ENCODE results near the gene KRT34.
A peak's percentile ranks its signal among the peaks of the same experiment; 100 is the strongest.

The KRT34 gene

DNA sequence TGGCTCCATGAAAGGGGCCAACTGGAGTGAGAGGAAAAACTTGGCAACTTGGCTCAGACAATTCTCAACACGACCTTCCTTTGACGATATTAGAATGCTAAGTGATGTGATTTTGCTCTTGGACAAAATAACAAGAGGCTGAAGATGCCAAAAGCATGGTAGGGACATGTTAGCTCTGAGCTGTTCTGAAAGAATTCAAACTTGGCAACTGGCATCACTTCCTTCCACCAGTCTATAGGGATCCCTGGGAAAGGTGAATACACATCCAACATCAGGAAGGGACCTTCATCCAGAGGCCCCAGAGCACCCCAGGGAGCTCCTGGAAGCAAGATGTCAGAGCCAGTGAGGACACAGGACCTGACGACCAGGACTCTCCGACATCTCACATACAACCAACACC, 38.0 kb upstream of the KRT34 start:
- TF ChIP-seq, protein P1, sequence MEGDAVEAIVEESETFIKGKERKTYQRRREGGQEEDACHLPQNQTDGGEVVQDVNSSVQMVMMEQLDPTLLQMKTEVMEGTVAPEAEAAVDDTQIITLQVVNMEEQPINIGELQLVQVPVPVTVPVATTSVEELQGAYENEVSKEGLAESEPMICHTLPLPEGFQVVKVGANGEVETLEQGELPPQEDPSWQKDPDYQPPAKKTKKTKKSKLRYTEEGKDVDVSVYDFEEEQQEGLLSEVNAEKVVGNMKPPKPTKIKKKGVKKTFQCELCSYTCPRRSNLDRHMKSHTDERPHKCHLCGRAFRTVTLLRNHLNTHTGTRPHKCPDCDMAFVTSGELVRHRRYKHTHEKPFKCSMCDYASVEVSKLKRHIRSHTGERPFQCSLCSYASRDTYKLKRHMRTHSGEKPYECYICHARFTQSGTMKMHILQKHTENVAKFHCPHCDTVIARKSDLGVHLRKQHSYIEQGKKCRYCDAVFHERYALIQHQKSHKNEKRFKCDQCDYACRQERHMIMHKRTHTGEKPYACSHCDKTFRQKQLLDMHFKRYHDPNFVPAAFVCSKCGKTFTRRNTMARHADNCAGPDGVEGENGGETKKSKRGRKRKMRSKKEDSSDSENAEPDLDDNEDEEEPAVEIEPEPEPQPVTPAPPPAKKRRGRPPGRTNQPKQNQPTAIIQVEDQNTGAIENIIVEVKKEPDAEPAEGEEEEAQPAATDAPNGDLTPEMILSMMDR (IDR thresholded peaks at IDR 0.05; ENCODE audit: low read depth, low read length) = no peak
- DNase-seq (ENCODE audit: low read depth, low spot score) = no peak
- in situ Hi-C loops (cut with HindIII; ENCODE audit: low sequenced_read_pairs) = no loop called here
- no peak overlapping the region for H3K4me3 ChIP-seq (ENCODE audit: low read depth, low read length)

DNA sequence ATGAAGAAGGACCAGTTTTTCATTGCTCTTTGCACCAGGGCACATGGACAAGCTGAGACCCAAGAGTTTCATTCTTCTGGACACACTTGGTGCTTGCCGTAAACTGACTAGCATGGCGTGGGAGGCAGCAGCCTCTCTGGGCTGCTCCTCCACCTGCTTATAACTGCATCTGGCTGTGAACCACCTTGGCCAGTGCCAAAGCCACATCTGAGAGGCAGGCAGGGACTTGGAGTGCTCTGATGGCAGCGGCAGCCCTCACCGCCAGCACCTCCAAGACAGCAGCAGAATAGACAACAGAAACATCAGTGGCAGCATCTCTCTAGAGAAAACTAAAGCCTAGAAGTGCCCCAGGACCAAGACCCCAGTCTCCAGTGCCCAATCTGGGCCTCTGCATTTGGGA, 37.6 kb upstream of the KRT34 start:
- no peak for DNase-seq (ENCODE audit: low read depth, low spot score)
- TF ChIP-seq, protein P1 (IDR thresholded peaks at IDR 0.05; ENCODE audit: low read depth, low read length) = no peak
- H3K4me3 ChIP-seq (ENCODE audit: low read depth, low read length) = no peak overlapping the region
- in situ Hi-C loops (cut with HindIII; ENCODE audit: low sequenced_read_pairs) = no loop called here

DNA sequence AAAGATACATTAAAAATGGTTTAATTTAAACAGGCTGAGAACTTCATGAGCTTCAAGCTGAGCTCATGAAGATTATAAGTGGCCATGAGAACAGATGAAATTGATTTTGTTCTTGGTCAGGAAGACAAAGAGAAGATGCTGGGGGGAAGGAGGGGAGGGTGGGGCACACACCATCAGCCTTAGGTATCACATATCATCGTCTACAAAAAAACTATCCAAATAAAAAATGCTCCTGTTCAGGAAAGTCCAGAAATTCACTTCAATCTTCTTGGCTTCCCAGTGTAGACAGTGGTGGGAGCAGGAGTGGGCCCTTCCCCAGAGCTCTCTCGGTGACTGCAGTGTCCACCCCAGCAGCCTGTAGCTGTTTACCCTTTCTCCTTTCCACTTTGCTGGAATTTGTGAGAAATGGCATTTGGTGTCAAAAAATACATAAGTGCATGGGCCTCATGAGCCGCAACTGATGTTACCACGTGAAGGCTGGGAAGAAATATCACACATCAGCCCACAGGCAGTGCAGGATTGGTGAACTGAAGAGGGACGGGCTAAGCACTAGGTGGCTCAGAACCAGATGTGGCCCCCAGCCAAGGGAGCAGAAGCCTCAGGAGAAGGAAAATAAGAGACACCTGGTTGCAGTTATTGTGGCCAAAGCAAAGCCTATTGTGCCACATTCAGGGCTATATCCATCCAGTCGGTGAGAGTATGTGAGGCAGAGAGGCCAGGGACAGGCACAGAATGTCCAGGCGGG, 36.2 kb upstream of the KRT34 start:
- H3K4me3 ChIP-seq (ENCODE audit: low read depth, low read length) = no peak overlapping the region
- in situ Hi-C loops (cut with HindIII; ENCODE audit: low sequenced_read_pairs) = no loop called here
- TF ChIP-seq, protein P1 (IDR thresholded peaks at IDR 0.05; ENCODE audit: low read depth, low read length) = no peak
- no peak for DNase-seq (ENCODE audit: low read depth, low spot score)

DNA sequence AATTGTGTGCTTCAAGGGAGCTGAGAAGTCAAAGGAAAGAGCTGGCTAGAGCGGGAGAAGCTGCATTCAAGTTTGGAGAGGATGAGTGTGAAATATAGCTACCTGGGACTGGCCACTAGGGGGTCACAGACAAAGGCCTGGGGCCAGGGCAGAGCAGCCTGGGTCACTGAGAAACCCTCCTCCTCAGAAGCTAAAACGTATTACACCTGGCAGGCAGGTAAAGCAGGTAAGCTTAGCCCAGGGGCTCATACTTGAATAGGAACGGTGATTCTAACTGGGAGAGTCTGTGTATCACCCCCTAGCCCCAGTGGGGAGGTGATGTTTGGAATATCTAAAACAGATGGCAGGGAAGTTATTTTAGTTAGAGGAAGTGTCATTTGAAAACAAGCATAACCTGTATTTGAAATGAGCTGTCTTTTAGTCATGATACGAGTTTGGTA, 35.5 kb upstream of the KRT34 start:
- DNase-seq (ENCODE audit: low read depth, low spot score) = no peak
- TF ChIP-seq, protein P1 (IDR thresholded peaks at IDR 0.05; ENCODE audit: low read depth, low read length) = peak; percentile 22
- no peak overlapping the region for H3K4me3 ChIP-seq (ENCODE audit: low read depth, low read length)
- in situ Hi-C loops (cut with HindIII; ENCODE audit: low sequenced_read_pairs) = no loop called here

DNA sequence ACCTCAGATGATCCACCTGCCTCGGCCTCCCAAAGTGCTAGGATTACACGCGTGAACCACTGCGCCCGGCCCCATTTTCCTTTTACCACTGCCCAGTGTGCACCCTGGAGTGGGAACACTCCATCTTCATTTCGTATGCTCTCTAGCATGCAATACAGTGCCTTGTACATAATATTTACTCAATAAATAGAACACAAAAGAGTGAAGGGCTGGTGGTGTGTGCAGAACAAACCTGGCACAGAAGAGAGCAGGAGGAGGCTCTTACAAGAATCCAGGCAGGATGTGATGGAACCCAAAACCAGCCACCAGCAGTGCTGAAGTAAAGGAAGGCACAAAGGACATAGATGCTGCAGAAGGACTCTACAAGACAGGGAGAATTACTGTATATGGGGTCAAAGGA, 35.0 kb upstream of the KRT34 start:
- in situ Hi-C loops (cut with HindIII; ENCODE audit: low sequenced_read_pairs) = no loop called here
- DNase-seq (ENCODE audit: low read depth, low spot score) = no peak

DNA sequence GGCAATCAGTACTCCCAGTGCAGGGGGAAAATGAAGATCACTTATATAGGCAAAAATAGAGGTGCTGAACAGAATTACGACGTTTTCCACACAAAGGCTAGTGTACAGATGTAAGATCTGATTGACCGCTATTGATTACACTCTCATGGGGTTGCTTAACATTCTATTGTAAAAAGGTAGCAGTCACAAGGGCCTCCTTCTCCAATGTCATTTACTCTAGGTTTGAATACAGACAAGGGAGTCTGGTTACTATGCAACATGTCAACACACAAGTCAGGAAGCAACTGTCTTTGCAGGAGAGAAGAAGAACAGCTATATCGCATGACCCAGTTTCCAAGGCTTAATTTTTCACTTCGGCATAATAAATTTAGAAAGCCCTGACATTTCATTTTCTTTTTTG, 34.4 kb upstream of the KRT34 start:
- no peak overlapping the region for H3K4me3 ChIP-seq (ENCODE audit: low read depth, low read length)
- no peak for DNase-seq (ENCODE audit: low read depth, low spot score)
- TF ChIP-seq, protein P1 (IDR thresholded peaks at IDR 0.05; ENCODE audit: low read depth, low read length) = no peak
- in situ Hi-C loops (cut with HindIII; ENCODE audit: low sequenced_read_pairs) = no loop called here

More for the DNA sequence above, 35.0 kb upstream of the KRT34 start:
- H3K4me3 ChIP-seq (ENCODE audit: low read depth, low read length) = no peak overlapping the region
- TF ChIP-seq, protein P1 (IDR thresholded peaks at IDR 0.05; ENCODE audit: low read depth, low read length) = no peak
